ENCODE results near the gene PI4K2B.
A peak's percentile ranks its signal among the peaks of the same experiment; 100 is the strongest.
"Not testable (repeated sequence)": the region's sequence is repeated elsewhere in the genome, so short reads cannot be mapped to it uniquely, and the experiment has no call there.

The PI4K2B gene

GRCh38 chr4:25245181-25245580 is 11.3 kb downstream of the PI4K2B start:
- DNase-seq, result no peak

DNA sequence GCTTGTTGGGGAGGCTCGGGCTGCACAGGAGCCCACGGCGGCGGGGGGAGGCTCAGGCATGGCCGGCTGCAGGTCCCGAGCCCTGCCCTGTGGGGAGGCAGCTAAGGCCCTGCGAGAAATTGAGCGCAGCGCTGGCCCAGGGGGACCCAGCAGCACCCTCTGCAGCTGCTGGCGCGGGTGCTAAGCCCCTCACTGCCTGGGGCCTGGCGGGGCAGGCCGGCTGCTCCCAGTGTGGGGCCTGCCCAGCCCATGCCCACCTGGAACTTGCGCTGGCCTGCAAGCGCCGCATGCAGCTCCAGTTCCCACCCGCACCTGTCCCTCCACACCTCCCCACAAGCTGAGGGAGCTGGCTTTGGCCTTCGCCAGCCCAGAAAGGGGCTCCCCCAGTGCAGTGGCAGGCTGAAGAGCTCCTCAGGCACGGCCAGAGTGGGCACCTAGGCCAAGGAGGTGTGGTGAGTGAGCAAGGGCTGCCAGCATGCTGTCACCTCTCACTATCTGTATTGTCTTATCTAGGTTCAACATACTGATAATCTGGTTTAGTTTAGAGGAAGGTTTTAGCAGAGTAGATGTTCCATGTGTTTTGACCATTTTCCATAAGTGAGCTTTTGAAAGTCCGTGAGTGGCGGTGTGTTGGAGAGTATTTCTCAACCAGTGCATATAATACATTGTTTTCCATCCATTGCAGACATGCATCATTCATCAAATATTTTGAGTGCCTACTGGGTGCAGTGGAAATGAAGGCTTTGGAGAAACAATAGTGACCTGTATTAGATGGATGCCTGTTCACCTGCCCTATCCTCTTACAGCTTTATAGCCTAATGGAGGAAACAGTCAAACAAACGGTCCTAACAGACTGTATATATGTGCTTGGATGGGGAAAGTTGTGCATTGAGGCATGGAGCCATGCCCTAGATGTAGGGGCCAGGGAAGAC is 13.1 kb downstream of the PI4K2B start:
- DNase-seq, result no peak

GRCh38 chr4:25248875-25249274 is 15.0 kb downstream of the PI4K2B start:
- DNase-seq, result not testable (repeated sequence)

GRCh38 chr4:25249494-25249893 is 15.7 kb downstream of the PI4K2B start:
- DNase-seq, result not testable (repeated sequence)

GRCh38 chr4:25252230-25253070 is 18.6 kb downstream of the PI4K2B start:
- DNase-seq, result no peak

GRCh38 chr4:25253071-25253445 is 19.2 kb downstream of the PI4K2B start:
- DNase-seq, result no peak

- not testable (repeated sequence) for DNase-seq
These were observed 20.0 kb downstream of the PI4K2B start for GRCh38 chr4:25253786-25254185.

DNA sequence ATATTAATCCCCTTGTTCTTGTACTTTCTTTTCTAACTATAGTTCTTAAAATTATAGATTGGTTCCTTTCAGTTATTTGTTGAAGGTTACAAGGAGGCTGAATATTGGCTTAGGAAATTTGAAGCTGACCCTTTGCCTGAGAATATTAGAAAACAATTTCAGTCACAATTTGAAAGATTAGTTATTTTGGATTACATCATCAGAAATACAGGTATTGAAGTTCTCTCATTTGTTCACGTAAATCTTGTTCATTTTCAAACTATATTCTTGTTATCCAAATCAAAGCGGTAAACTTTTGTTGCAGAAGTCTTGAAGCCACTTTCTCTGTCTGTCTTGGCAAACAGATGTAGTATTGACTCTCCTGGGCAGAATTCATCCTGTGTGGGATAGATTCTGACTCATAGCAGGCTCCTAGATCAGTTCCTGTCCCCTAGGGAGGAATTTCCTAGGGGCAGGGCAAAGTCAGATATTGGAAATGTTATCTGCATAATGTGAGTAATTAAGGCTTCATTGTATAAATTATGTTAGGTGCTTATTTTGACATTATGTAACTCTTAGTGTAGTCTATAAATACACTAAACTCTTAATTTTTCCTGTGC is 25.2 kb downstream of the PI4K2B start:
- DNase-seq, result peak in 1 of 2 experiments; percentile 30

GRCh38 chr4:25271866-25272265 is 38.0 kb downstream of the PI4K2B start:
- no peak for DNase-seq

DNA sequence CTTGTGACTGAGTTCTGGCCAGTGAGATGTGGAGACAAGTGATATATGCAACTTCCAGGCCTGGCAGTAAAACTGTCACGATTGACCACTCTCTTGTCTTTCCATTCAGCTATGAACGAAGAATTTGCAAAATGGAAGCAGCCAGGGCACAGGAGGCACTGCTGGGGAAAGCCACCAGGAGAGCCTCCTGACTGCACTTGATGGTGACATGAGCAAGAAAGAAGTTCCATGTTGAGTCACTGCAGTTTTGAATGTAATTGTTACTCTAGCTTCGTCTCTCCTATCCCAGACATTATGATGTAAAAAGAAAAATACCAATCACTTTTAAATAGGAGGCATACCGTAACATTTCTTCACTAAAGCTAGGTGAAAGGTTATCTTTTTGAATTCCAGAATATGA is 46.4 kb downstream of the PI4K2B start:
- DNase-seq, result no peak

GRCh38 chr4:25283948-25284347 is 50.1 kb downstream of the PI4K2B start:
- DNase-seq, result no peak

DNA sequence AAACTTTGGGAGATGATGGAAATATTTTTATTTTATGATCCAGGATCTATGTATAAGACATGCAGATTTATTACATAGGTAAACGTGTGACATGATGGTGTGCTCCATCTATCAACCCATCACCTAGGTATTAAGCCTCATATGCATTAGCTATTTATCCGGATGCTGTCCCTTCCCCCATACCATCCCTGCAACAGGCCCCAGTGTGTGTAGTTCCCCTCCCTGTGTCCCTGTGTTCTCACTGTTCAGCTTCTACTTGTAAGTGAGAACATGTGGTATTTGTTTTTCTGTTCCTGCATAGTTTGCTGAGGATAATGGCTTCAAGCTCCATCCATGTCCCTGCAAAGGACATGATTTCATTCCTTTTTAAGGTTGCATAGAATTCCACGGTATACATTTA is 50.6 kb downstream of the PI4K2B start:
- no peak for DNase-seq

- no peak for DNase-seq
These were observed 56.7 kb downstream of the PI4K2B start for GRCh38 chr4:25290490-25291067.

DNA sequence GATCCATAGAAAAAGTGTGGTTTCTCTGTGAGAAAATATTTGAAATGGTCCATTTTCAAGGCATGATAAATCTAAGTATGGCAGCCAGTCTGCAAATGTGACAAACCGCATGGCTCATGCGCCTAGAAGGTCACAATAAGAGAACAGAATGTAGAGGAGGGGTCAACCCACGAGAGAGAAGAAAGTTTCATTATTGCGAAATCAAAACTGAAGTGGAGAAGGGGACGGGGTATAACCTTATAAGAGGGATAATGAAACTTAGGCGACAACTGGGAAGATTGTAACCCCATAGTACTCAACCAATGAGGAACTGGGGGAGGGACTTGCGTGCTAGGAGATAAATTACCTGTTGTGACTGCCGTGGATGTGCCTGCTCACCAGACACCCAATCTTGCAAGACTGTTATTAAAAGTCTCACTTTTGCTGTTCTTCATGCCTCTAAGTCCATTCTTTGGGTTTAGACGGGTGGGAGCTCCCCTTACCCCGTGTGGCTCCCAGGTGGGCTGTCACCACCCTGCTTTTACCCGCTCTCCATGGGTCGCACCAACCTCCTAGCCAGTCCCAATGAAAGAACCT is 57.4 kb downstream of the PI4K2B start:
- DNase-seq, result no peak

DNA sequence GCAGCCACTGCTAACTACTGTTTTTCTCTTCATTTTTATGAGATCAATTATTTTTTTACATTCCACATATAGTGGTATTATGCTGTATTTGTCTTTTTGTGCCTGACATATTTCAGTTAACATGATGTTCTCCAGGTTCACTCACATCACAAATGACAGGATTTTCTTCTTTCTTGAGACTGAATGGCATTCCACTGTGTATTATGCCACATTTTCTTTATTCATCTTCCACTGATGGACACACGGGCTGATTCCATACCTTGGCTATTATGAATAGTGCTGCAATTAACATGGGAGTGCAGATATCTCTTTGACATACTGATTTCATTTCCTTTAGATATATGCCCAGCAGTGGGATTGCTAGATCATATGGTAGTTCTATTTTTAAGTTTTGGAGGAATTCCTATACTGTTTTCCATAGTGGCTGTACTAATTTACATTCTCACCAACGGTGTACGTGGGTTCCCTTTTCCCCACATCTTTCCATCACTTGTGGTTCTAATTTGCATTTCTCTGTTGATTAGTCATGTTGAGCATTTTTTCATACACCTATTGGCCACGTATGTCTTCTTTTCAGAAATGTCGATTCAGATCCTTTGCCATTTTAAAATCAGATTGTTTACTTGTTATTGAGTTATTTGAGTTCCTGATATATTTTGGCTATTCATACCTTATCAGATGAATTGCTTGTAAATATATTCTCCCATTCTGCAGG is 63.9 kb downstream of the PI4K2B start:
- DNase-seq, result no peak

GRCh38 chr4:25299476-25300203 is 65.8 kb downstream of the PI4K2B start:
- no peak for DNase-seq

GRCh38 chr4:25301471-25301870 is 67.6 kb downstream of the PI4K2B start:
- no peak for DNase-seq

DNA sequence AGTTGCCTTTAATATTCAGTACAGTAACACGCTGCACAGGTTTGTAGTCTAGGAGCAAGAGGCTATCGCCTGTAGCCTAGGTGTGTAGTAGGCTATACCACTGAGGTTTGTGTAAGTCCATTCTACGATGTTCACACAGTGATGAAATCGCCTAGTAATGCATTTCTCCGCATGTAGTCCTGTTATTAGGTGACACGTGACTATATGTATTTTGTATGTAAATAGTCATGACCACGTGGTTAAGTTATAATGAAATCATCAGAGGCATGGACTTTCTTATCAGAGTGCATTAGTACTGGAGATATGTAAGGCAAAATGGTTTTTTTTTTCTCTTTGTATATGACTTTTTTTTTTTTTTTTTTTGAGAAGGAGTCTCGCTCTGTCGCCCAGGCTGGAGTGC is 68.8 kb downstream of the PI4K2B start:
- no peak for DNase-seq

DNA sequence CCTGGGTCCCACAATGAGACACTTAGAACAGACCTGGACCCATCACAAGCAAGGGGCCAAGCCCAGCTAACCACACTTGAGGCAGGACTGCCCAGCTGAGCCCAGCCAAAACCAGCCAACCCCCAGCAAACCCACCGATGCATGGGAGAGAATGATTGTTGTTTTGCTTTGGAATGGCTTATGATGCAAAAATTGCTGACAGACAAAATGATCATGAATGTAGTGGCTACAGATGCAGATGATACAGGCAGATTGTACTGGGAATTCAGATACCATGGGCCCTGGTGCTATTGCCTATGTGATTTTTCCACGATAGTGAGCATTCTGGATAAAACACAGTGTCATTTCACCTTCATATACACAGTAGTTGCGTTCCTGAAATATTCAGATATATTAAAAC is 69.7 kb downstream of the PI4K2B start:
- DNase-seq, result no peak

DNA sequence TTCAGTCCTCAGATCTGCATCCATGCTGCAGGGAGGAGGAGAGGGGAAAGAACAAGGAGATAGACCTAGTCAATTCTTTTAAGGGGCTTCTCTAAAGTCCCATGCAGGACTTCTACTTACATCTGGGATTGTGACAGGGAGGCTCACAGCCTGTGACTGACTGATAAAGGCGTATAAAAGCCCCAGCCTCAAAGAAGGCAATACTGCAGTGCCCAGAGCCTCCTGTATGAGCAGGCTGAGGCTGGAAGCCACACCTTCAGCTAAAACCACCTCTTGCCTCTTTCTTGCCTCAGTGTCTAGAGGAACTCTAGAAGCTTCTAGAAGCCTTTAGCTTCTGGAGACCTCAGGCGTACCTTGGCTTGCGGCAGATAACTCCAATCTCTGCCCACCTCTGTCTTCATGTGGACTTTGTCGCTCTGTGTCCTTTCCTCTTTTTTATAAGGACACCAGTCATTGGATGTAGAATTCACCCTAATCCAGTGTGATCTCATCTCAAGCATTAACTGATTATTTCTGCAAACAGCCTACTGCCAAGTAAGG is 72.8 kb downstream of the PI4K2B start:
- DNase-seq, result no peak

DNA sequence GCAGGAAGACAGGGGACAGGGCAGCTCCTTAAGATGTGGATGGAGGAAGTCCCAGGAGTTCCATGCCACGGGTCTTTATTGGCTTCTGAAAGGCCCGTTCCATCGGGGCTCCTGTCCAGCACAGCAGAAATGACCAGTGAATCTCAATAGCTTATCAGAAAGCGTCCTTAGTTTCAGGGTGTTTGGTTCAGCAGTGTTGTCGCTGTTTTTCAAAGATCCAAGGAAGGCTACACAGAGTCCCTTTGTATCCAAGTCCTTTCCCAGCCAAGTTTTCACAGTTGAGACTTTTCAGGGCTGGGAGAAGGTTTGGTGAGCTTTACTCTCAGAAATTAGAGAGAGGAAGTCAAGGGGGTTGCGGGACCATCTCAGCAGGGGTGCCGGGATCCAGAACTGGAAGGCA is 73.8 kb downstream of the PI4K2B start:
- DNase-seq, result no peak

Data from SW 1271 (cell line).